HG03575 (cell line): ENCODE measurements around the gene VWA1.
"Not testable (repeated sequence)": the region's sequence is repeated elsewhere in the genome, so short reads cannot be mapped to it uniquely, and the experiment has no call there.

Experiments
- ATAC-seq: cut with Tn5 transposase; IDR thresholded peaks from one replicate; pipeline ENCODE4 v1.9.1; 2021; ENCODE audit not compliant: unreplicated experiment, insufficient number of reproducible peaks, low FRiP score; ENCODE audit errors: extremely low read depth

The VWA1 gene

DNA sequence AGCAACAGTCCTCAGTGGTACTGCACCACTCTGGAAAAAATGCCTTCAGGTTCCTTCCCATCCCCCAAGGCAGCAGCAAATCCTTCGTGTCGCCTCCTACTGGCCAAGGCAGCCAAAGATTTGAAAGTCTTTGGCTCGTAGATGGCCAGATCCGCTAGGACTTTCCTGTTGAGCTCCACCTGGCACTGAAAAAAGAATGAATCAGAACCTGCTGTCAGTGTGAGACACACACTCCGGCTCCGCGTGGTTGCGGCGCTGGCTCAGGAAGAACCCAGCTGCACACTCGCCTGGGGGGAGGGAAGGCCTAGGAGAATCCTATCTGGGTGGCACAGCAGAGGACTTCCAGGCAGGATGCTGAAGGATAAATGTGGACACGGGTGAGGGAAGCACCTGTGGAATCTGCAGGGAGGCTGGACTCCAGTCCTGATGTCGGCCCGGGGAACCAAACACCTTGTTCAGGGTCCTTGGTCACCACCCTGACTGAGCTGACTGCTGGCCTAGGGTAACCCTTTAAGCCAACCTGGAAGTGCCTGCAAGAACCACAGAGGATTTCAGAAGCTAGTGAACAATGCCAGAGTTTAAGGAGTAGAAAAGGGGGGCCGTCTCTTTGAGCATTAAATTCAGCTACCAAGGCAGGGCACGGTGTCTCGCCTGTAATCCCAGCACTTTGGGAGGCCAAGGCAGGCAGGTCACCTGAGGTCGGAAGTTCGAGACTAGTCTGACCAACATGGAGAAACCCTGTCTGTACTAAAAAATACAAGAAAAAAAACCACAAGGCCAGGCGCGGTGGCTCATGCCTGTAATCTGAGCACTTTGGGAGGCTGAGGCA lies 33.2 kb upstream of the VWA1 start:
- no peak for ATAC-seq

DNA sequence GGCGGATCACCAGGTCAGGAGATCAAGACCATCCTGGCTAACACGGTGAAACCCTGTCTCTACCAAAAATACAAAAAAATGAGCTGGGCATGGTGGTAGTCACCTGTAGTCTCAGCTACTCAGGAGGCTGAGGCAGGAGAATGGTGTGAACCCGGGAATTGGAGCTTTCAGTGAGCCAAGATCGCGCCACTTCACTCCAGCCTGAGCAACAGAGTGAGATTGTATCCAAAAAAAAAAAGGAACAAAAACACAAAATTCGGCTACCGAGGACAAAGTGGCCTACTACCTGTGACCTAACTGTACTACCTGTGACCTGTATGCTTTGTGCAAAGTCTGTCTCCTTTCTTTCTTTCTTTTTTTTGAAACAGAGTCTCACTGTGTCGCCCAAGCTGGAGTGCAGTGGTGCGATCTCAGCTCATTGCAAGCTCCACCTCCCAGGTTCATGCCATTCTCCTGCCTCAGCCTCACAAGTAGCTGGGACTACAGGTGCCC lies 32.5 kb upstream of the VWA1 start:
- ATAC-seq = not testable (repeated sequence)

DNA sequence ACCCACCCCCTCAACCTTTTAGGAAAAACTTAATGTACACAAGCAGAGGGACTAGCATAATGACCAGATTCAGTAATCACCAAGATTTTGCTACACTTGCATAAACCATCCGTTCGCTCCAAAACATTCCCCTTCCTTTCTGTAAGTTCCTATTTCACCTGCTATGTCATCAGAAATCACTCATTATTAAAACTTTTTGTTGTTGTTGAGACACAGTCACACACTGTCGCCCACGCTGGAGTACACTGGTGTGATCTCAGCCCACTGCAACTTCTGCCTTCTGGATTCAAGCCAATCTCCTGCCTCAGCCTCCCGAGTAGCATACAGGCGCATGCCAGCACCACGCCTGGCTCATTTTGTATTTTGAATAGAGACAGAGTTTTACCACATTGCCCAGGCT lies 31.8 kb upstream of the VWA1 start:
- no peak for ATAC-seq

DNA sequence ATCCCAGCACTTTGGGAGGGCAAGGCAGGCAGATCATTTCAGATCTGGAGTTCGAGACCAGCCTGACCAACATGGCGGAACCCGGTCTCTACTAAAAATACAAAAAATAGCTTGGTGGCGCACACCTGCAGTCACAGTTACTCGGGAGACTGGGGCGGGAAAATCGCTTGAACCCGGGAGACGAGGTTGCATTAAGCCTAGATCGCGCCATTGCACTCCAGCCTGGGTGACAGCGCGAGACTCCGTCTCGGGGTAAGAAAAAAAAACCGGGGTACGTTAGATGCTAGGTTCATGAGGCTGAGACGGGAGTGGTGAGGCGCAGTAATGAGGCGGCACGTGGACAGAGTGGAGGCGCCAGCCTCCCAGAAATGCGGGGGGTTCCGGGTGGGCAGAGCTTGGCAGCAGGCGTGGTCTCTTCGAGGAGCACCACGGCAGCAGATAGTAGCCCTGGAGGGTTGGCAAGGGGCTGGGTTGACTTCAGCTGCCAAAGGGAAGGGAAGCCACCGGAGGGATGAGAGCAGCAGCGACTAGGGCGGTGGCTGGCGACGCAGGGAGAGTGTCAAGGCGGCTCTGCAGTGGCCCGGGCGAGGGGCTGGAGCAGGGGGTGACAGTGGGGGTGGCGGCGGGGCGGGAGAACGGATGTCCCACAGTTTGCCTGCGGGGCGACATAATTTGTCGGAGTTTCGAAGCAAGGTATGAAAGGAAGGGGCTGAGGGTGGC lies 29.2 kb upstream of the VWA1 start:
- no peak for ATAC-seq

DNA sequence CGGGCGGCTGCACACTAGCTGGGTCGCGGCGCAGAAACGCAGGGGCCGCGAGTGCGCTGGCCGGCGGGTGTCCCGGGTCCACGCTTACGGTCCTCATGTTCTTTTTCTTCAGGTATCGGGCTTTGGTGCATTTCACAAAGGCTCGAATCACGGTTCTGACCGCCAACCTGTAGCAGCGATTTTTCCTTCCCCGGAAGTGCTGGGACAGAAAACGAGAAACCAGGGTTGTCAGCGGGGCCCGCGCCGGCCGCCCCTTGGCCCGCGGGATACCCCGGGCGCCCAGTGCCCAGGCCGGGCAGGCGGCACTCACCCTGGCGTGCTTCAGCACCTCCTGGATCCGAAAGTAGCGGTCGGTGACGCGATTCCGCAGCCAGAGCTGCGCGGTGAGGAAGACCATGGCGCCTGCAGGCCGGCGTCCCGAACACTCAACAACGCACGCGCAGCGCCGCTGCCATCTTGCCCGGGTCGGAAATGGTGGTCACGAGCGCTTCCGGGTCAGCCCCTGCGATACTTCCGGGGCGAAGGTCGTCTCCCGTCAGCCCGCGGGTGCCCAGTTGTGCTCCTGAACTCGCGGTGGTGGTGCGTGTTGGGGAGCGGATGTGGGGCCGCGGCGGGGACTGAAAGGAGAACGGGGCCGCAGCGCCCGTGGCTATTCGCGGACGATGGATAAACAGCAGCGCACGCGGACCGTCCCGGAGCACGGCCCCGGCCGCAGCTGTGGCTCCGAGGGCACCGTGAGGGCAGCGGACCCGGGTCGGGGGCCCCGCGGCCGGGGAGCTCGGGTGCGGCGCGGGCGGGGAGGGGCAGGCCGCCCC lies 28.5 kb upstream of the VWA1 start, which contains the start of gene MRPL20:
Gene MRPL20, minus strand, starts transcription at position 473 of the 815 bp plus-strand sequence. Its CDS starts 76 bp downstream, at position 397.
- ATAC-seq = no peak

DNA sequence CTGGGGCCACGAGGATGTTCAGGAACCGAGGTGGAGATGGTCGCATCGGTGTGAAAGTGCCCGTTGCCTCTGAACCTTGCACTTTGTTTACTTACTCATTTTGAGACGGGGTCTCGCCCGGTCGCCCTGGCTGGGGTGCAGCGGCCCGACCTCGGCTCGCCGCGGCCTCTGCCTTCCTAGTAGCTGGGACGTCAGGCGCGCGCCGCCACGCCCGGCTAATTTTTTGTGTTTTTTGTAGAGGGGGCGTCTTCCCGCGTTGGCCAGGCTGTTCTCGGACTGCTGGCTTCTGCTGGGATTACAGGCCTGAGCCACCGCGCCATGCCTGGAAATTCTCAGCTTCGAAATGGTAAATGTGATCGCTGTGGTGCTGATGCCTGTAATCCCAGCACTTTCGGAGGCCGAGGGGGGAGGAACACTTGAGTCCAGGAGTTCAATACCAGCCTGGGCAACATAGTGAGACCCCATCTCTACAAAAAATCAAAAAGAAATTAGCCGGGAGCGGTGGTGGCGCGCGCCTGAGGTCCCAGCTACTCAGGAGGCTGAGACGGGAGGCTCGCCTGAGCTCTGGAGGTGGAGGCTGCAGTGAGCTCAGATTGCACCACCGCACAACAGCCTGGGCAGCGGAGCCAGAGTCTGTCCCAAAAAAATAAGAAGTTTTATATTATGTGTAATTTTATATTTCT lies 27.7 kb upstream of the VWA1 start:
- ATAC-seq = no peak

DNA sequence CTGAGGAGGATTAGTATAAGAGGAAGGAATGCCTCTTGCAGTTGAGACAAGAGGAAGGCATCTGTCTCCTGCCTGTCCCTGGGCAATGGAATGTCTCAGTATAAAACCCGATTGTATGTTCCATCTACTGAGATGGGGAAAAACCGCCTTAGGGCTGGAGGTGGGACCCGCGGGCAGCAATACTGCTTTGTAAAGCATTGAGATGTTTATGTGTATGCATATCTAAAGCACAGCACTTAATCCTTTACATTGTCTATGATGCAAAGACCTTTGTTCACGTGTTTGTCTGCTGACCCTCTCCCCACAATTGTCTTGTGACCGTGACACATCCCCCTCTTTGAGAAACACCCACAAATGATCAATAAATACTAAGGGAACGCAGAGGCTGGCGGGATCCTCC lies 25.3 kb upstream of the VWA1 start:
- not testable (repeated sequence) for ATAC-seq

DNA sequence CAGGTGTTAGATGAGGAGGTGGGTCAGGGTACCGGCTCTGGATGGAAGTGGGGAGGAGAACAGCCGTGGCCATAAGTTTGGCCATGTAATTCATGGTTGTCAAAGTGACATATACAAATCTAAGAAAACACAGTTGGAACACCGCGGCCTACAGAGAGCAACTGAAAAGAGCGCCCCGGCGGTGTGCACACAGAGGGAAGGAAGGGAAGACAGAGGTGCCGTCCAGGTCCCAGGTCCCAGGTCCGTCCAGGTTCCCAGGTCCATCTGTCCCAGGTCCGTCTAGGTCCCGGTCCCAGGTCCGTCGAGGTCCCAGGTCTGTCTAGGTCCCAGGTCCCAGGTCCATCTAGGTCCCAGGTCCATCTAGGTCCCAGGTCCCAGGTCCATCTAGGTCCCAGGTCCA lies 23.9 kb upstream of the VWA1 start:
- no peak for ATAC-seq

DNA sequence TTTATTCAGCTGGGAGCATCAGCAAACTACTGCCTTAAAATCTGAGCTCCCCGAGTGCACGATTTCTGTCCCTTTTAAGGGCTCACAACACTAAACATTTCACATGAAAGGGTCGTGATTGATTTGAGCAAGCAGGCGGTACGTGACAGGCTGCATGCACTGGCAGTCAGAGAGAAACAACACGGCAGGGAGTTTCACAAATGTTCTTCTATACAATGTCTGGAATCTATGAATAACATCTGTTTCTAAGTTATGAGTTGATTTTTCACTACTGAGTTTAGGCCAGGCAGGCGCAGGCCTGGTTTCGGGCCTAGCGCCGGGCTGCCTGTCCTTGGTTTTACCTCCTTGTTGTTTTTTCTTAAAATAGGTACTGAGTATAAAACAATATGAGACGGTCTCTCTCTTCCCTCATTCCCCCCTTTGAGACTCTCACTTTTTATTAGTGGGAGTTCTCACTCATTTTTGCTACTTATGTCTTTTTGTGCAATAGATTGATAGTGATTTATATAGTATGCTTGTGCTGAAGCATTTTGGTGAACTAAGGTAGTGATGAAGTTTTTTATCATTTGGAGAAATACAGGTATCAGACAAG lies 23.1 kb upstream of the VWA1 start:
- ATAC-seq = not testable (repeated sequence)

DNA sequence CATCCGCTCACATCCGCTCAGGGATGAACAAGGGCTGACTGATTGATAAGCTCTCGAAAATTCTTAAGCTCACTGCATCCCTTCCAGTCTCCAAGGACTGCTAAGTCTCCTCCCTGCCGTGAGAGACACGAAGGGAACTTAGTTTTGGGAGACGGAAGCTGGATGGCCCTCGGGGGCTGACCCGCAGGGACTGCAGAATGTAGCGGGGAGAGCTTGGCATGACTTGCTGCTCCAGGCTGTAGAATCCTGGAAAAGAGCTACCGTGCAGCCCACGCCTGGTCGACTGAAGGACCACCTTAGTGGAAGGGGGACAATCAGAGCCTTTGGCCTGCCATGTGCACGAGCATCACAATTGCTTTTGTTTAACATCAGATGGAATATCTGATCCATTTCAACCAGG lies 19.7 kb upstream of the VWA1 start:
- no peak for ATAC-seq

DNA sequence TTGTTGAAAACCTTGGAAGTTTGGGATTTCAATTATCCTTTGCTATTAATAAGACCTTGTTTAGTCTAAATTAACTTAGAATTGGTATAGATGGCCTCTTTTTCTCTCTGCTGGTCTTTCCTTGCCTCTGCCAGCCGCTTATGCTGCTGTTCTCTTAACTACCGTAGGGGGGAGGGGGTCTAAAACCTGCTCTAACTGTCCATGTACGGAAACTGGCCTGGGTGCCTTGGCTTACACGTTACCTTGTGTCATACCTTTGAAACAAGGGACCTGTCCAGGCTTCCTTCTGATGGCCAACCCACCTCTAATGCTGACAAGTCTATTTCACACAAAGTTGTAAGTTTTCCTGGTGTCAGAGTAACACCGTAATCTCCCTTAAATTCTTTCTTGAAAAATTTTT lies 18.1 kb upstream of the VWA1 start:
- ATAC-seq = not testable (repeated sequence)

DNA sequence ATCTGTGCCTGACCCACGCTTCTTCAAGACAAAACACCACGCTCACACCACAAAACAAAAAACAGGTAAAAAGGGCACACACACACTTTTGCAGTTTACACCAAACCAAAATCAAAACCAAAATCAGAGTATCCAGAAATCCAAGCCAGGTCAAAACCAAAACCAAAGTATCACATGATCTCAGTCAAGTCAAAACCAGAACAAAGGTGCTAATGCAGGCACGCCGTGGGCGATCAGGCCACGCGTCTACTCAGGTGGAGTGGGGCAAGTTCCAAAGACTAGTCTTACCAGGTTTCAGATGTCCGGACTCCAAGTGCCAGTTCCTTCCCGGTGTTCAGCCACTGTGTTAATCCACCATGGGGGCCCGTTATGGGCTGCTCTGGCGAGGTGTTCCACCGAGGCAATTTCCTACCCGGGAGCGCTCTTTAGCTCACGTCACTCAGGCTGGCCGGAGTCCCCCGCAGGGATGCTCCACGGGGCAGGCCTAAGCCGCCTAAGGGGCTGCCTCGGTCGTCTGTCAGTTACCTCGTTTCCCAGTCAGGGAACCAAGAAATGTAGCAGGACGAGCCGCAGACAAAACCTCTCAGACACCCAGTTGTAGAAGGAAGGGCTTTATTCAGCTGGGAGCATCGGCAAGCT lies 17.5 kb upstream of the VWA1 start:
- not testable (repeated sequence) for ATAC-seq

DNA sequence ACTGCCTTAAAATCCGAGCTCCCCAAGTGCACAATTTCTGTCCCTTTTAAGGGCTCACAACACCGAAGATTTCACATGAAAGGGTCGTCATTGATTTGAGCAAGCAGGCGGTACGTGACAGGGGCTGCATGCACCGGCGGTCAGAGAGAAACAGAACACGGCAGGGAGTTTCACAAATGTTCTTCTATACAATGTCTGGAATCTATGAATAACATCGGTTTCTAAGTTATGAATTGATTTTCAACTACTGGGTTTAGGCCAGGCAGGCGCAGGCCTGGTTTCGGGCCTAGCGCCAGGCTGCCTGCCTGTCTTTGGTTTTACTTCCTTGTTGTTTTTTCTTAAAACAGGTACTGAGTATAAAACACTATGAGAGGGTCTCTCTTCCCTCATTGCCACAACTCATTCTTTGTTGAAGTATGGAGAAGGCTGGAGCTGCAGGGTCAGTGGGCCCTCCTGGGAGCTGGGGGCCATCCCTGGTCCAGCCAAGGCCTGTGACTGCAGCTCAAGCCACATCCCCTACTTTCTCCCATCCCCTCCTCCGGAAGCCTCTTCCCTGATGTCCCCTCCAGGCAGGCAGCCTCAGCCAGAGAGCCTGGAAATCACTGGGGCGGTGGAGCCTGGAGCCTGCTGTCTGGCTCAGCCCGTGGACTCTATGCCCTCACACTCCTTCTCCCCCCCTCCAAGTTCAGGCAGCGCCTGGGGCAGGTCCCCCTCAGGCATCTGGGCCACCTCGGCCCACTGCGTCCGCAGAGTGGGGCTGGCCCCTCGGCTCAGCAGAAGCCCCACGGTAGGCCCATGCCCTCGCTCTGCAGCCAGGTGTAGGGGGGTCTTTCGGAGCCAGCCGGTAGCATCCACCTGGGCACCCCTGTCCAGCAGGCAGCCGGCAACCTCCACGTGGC lies 16.8 kb upstream of the VWA1 start:
- no peak for ATAC-seq

DNA sequence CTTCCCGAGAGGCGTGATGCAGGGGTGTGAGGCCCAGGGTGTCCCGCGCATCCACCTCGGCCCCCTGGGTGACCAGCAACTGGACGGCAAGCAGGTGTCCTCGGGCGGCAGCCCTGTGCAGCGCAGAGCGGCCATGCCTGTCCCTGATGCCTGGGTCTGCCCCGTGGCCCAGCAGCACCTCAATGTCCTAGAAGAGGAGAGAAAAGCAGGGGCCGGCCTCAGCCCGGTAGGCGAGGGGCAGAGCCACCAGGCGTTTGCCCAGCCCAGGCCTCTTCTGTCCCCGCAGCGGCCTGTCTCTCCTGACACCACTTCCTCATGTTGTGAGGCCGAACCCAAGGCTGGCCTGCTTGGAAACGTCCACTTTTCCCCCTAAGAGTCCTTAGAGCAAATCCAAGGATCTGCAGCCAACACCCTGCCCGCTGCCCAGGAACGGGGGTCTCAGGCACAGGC lies 16.1 kb upstream of the VWA1 start:
- ATAC-seq = no peak

DNA sequence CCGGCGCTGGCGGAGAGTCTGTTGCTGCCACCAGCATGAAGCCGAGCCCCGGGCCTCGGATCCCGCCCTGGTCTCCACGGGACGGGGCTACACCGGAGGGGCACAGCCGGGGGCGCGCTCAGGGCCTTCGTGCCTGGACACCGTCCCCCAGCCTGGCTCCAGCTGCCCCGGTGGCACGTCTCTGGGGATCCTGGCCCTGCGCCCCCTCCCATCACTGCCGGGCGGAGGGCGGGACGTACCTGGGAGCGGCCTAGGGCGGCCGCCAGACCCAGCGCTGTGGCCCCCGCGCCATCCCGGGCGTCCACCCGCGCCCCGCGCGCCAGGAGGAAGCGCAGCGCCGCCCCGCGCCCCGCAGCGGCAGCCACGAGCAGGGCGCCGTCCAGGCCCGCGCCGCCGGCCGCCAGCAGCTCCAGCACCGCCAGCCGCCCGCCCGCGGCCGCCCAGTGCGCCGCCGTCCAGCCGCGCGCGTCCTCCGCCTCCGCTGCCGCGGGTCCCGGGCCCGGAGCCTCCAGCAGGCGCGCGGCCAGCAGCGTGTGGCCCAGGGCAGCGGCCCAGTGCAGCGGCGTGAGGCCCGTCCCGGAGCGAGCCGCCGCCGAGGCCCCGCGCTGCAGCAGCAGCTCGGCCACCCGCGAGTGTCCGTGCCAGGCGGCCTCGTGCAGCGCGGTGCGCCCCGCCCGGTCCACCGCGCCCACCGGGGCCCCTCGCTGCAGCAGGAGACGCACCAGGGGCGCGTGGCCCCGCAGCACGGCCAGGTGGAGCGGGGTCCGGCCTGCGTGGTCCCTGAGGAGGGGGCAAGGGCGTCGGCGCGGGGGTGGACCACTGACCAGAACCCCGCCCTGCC lies 15.5 kb upstream of the VWA1 start:
- no peak for ATAC-seq

DNA sequence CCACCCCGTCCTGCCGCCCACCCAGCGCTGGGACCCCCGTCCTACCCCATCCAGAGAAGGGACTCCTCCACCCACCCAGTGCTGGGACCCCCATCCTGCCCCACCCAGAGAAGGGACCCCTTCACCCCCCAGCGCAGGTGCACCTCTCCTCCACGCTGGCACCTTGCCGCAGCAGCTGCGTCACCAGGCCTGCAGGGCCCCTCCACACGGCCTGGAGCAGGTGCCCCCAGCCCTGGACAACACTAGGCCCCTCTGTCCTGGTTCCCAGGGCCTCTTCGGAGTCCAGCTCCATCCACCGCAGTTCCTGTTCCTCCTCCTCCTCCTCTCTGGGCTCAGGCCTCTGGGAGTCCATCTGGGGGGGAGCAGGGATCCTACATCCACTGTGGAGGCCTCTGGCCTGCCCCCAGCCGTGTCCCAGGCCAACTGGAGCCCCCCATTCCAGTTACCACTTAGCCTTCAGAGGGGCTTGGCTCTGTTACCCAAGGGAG lies 14.8 kb upstream of the VWA1 start:
- no peak for ATAC-seq
